K562 (cell line): ENCODE results near the gene TPK1. TPM values are rescaled to one million over a fixed set of nuclear protein-coding genes. Genes with fewer than 3 reads are reported as not detected.

ENCODE experiments used
- ATAC-seq: fragments of 200-7000 bp; cut with Tn5 transposase; 3 replicates; pipeline ENCODE4 v1.9.1; 2020; ENCODE audit warnings: moderate library complexity
- BruUV-seq: library from RNA; stranded (reverse); fragments of 400-500 nt; replicated peaks from 2 replicates; lab custom pipeline; 2021; lab: Mats Ljungman, UMichigan
- CTCF ChIA-PET: fragments of 300-600 bp; formaldehyde crosslinking; extraction: SDS; loops from one replicate; lab custom pipeline; 2021; ENCODE audit warnings: low intra/inter-chr PET ratio; lab: Yijun Ruan, JAX
- POLR2A ChIA-PET: fragments of 300-600, 350-650 bp; sonication (Branson Sonifier 250); formaldehyde crosslinking; extraction: SDS; loops from one replicate; lab custom pipeline; 2021; ENCODE audit warnings: antibody characterized with exemption, inconsistent platforms; lab: Yijun Ruan, JAX
- DNase-seq, 4 experiments: peaks; one replicate each; pipeline versions ENCODE4 v3.0.0 to v3.0.0-alpha.2; 2011 to 2018; ENCODE audit warnings: low spot score in 3 of 4, mixed read lengths in 3 of 4; ENCODE audit errors: extremely low read depth in 1 of 4
- FAIRE-seq: peaks from 2 replicates; lab custom pipeline; 2011; peaks lifted over from hg19 to GRCh38; lab: Jason Lieb, UNC
- H2AFZ ChIP-seq: 2 replicates; pipeline ENCODE4 v1.6.0; 2011; ENCODE audit warnings: low read depth, low read length, control low read depth, inconsistent platforms
- H3K27ac ChIP-seq: fragments of 200-600 bp; 3 replicates; pipeline ENCODE4 v1.8.0; 2011; ENCODE audit warnings: low read depth, mild to moderate bottlenecking, control low read depth, inconsistent platforms, low read length, moderate library complexity, mixed read lengths; ENCODE audit errors: extremely low read depth
- H3K27me3 ChIP-seq, 2 experiments: fragments of 300-600 bp in 1 of 2; 2 replicates in 1 of 2; 3 replicates in 1 of 2; pipeline versions ENCODE4 v1.6.0 to v1.8.0; 2011; ENCODE audit warnings: inconsistent platforms in 2 of 2, low read length in 2 of 2, mild to moderate bottlenecking in 1 of 2, mixed read lengths in 1 of 2, moderate library complexity in 1 of 2; ENCODE audit not compliant: control insufficient read depth in 2 of 2, insufficient read depth in 2 of 2
- H3K36me3 ChIP-seq: fragments of 300-600 bp; 3 replicates; pipeline ENCODE4 v1.8.0; 2011; ENCODE audit warnings: mild to moderate bottlenecking, low read length, inconsistent platforms; ENCODE audit not compliant: control insufficient read depth, insufficient read depth
- H3K4me1 ChIP-seq, 2 experiments: fragments of 200-600 bp in 1 of 2; replicated peaks in 1 of 2; 2 replicates in 1 of 2; 3 replicates in 1 of 2; pipeline versions ENCODE4 v1.5.1 to v1.8.0; 2011; ENCODE audit warnings: inconsistent platforms in 2 of 2, low read length in 2 of 2, mild to moderate bottlenecking in 1 of 2, mixed read lengths in 1 of 2, moderate library complexity in 1 of 2; ENCODE audit not compliant: control insufficient read depth in 2 of 2, insufficient read depth in 2 of 2
- H3K4me2 ChIP-seq: 2 replicates; pipeline ENCODE4 v1.6.1; 2011; ENCODE audit warnings: low read length, control low read depth, inconsistent platforms, mixed read lengths; ENCODE audit not compliant: insufficient read depth
- H3K4me3 ChIP-seq: fragments of 200-600 bp; sonication (generic), shearing (Covaris generic); 2 replicates; pipeline ENCODE4 v1.5.1; 2016; ENCODE audit warnings: control low read depth, inconsistent platforms
- H3K79me2 ChIP-seq: fragments of 200-600 bp; 3 replicates; pipeline ENCODE4 v1.8.0; 2011; ENCODE audit warnings: low read length, inconsistent platforms; ENCODE audit not compliant: control insufficient read depth, insufficient read depth
- H3K9ac ChIP-seq, 2 experiments: 2 replicates each; pipeline versions ENCODE4 v1.6.0 to v1.6.1; 2011; ENCODE audit warnings: low read depth in 2 of 2, low read length in 2 of 2, control low read depth in 1 of 2, inconsistent platforms in 1 of 2, mild to moderate bottlenecking in 1 of 2, mixed read lengths in 1 of 2; ENCODE audit not compliant: insufficient read depth in 1 of 2
- H3K9me1 ChIP-seq: one replicate; pipeline ENCODE4 v1.6.0; 2011; ENCODE audit warnings: inconsistent platforms, mild to moderate bottlenecking, low read length, moderate library complexity; ENCODE audit not compliant: control insufficient read depth, insufficient read depth
- H3K9me3 ChIP-seq: replicated peaks from 2 replicates; pipeline ENCODE4 v1.5.1; 2011; ENCODE audit warnings: low read depth, low read length, inconsistent platforms; ENCODE audit not compliant: control insufficient read depth, insufficient read depth
- H4K20me1 ChIP-seq: replicated peaks from 2 replicates; pipeline ENCODE4 v1.6.1; 2011; ENCODE audit warnings: low read length, inconsistent platforms, mixed read lengths; ENCODE audit not compliant: control insufficient read depth, insufficient read depth
- FOXJ2 ChIP-seq: fragments of 200-800 bp; sonication (Bioruptor generic); IDR thresholded peaks from 2 replicates; pipeline ENCODE4 v1.6.1; 2016; ENCODE audit warnings: missing genetic modification characterization, missing compliant biosample characterization
- GTF3C2 ChIP-seq: IDR thresholded peaks from 3 replicates; pipeline ENCODE4 v1.6.1; 2011; ENCODE audit warnings: borderline replicate concordance, mild to moderate bottlenecking, moderate library complexity; ENCODE audit not compliant: insufficient read length; ENCODE audit errors: extremely low read depth
- HDGF ChIP-seq: fragments of 450-650 bp; IDR thresholded peaks from 2 replicates; pipeline ENCODE4 v1.6.1; 2016
- LEF1 ChIP-seq: fragments of 450-650 bp; IDR thresholded peaks from 2 replicates; pipeline ENCODE4 v1.6.1; 2016; ENCODE audit warnings: mild to moderate bottlenecking
- MCM3 ChIP-seq: fragments of 450-650 bp; IDR thresholded peaks from 2 replicates; pipeline ENCODE4 v1.6.1; 2016
- PRMT5 ChIP-seq: sonication (generic); formaldehyde crosslinking; IDR thresholded peaks from 2 replicates; pipeline ENCODE4 v1.5.0; 2020; ENCODE audit warnings: missing genetic modification reagents
- RFX7 ChIP-seq: fragments of 250-450 bp; sonication (Bioruptor Pico); IDR thresholded peaks from 2 replicates; pipeline ENCODE4 v1.5.1; 2021; ENCODE audit warnings: mild to moderate bottlenecking
- ZBTB1 ChIP-seq: sonication (generic); formaldehyde crosslinking; IDR thresholded peaks from 2 replicates; pipeline ENCODE4 v1.8.1; 2023; ENCODE audit warnings: missing genetic modification reagents, low read depth, mild to moderate bottlenecking, borderline replicate concordance
- ZEB2 ChIP-seq: fragments of 450-650 bp; IDR thresholded peaks from 2 replicates; pipeline ENCODE4 v1.6.1; 2016
- ZFP91 ChIP-seq: sonication (generic); formaldehyde crosslinking; IDR thresholded peaks from 2 replicates; pipeline ENCODE4 v1.8.0; 2022; ENCODE audit warnings: mild to moderate bottlenecking, missing genetic modification reagents
- ZNF24 ChIP-seq: fragments of 450-650 bp; IDR thresholded peaks from 2 replicates; pipeline ENCODE4 v1.6.1; 2016
- ZNF274 ChIP-seq: IDR thresholded peaks from 2 replicates; pipeline ENCODE4 v1.6.1; 2011; ENCODE audit warnings: low read depth, mild to moderate bottlenecking, low read length, moderate library complexity, borderline replicate concordance
- in situ Hi-C: fragments of 300-500 bp; cut with MboI; formaldehyde crosslinking; loops from 4 replicates; pipeline ENCODE4 v1.15.0; 2018; ENCODE audit warnings: inconsistent platforms, mixed read lengths
- intact Hi-C: fragments of 100-400 bp; cut with micrococcal nuclease; formaldehyde crosslinking; loops from 2 replicates; pipeline ENCODE4 v1.14.2; 2022
- polyA plus RNA-seq, 8 experiments: library from polyadenylated mRNA; depleted of rRNA in 4 of 8; stranded (reverse) in 5 of 8; unstranded in 3 of 8; fragments of >200 nt; fragmentation: Nextera tagmentation in 2 of 8; fragmentation: Illumina TruSeq in 1 of 8; extraction: Ambion mirVana in 2 of 8; extraction: Trizol in 1 of 8; gene quantifications; 2 replicates each; pipeline versions ENCODE4 v1.2.1 to v1.2.3, GENCODE V29; 2011 to 2014; ENCODE audit warnings: inconsistent platforms in 1 of 8, missing spikeins in 1 of 8
- total RNA-seq, 7 experiments: library from RNA; depleted of rRNA in 6 of 7; stranded (reverse); fragments of >200 nt in 6 of 7; fragmentation: Illumina TruSeq in 2 of 7; extraction: Trizol in 2 of 7; gene quantifications; 2 replicates each; pipeline versions ENCODE4 v1.2.1 to v1.2.3, GENCODE V29; 2011 to 2021; ENCODE audit warnings: low replicate concordance in 1 of 7
- TF ChIP-seq, protein P1 (sequence below): fragments of 250-450 bp; sonication (Bioruptor Pico); IDR thresholded peaks from 2 replicates; pipeline ENCODE4 v1.4.0; 2020; ENCODE audit warnings: mild to moderate bottlenecking, moderate library complexity
- TF ChIP-seq, protein P2 (sequence below): fragments of 450-650 bp; formaldehyde crosslinking; IDR thresholded peaks from 2 replicates; pipeline ENCODE4 v1.4.0; 2020; ENCODE audit warnings: mild to moderate bottlenecking, moderate library complexity

The TPK1 gene
- total and polyA plus RNA-seq, 9 of the 15 experiments (the other 6 are each of a cell fraction or from before 2014, with no cell fraction given), result 5.1 to 16.2 (median 9.2) TPM

DNA sequence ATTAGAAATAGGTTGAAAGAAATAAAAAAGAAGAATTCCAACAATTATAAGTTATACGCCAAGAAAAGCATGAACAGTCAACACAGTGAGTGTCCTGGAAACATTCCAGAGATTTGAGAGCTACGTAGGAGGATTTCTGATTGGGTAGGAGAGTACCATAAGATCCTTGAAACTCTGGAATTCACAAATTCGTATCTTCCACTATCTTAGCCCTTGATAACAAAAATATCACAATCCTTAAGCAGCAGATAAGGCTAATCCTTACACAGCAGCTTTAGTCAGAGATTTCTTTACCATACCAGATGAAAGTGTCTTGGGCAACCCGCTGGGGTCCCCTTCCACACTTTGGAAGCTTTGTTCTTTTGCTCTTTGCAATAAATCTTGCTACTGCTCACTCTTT is 8.2 kb downstream of the TPK1 start (continued):
- no peak for TF ChIP-seq GTF3C2

GRCh38 chr7:144826208-144826607 is 9.6 kb downstream of the TPK1 start:
- Histone ChIP-seq H3K36me3 (no peaks in the 10 kb centered on the region), H3K9ac (no peak overlapping the region)
- no TSS peak for BruUV-seq
- TF ChIP-seq ZNF24 (no peak), ZFP91 (CRISPR knock-in tag) (no peak), PRMT5 (CRISPR knock-in tag) (no peak), LEF1 (no peak), FOXJ2 (no peak), ZNF274 (no peak), RFX7 (CRISPR knock-in tag) (no peak), MCM3 (no peak), ZEB2 (no peak), ZBTB1 (no peak), HDGF (no peak)
- TF ChIP-seq, protein P1, sequence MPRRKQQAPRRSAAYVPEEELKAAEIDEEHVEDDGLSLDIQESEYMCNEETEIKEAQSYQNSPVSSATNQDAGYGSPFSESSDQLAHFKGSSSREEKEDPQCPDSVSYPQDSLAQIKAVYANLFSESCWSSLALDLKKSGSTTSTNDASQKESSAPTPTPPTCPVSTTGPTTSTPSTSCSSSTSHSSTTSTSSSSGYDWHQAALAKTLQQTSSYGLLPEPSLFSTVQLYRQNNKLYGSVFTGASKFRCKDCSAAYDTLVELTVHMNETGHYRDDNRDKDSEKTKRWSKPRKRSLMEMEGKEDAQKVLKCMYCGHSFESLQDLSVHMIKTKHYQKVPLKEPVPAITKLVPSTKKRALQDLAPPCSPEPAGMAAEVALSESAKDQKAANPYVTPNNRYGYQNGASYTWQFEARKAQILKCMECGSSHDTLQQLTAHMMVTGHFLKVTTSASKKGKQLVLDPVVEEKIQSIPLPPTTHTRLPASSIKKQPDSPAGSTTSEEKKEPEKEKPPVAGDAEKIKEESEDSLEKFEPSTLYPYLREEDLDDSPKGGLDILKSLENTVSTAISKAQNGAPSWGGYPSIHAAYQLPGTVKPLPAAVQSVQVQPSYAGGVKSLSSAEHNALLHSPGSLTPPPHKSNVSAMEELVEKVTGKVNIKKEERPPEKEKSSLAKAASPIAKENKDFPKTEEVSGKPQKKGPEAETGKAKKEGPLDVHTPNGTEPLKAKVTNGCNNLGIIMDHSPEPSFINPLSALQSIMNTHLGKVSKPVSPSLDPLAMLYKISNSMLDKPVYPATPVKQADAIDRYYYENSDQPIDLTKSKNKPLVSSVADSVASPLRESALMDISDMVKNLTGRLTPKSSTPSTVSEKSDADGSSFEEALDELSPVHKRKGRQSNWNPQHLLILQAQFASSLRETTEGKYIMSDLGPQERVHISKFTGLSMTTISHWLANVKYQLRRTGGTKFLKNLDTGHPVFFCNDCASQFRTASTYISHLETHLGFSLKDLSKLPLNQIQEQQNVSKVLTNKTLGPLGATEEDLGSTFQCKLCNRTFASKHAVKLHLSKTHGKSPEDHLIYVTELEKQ (CRISPR knock-in tag), result no peak
- TF ChIP-seq, protein P2, sequence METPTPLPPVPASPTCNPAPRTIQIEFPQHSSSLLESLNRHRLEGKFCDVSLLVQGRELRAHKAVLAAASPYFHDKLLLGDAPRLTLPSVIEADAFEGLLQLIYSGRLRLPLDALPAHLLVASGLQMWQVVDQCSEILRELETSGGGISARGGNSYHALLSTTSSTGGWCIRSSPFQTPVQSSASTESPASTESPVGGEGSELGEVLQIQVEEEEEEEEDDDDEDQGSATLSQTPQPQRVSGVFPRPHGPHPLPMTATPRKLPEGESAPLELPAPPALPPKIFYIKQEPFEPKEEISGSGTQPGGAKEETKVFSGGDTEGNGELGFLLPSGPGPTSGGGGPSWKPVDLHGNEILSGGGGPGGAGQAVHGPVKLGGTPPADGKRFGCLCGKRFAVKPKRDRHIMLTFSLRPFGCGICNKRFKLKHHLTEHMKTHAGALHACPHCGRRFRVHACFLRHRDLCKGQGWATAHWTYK (CRISPR knock-in tag), result no peak

More at GRCh38 chr7:144826208-144826607, 9.6 kb downstream of the TPK1 start:
- Histone ChIP-seq H3K79me2 (no peaks in the 10 kb centered on the region), H3K4me1 (peaks cover 0 to 11% of the 10 kb centered on the region in 2 experiments; a peak in 2 of 5 replicates), H3K9me1 (no peaks in the 10 kb centered on the region), H3K9me3 (no peaks in the 10 kb centered on the region), H3K27me3 (no peaks in the 10 kb centered on the region), H3K27ac (no peak overlapping the region), H4K20me1 (no peaks in the 10 kb centered on the region), H3K4me3 (no peak overlapping the region), H3K4me2 (no peak overlapping the region), H2AFZ (no peak overlapping the region)
- DNase-seq, result no peak
- FAIRE-seq, result no peak
- POLR2A ChIA-PET, result interaction anchor here (2.1 kb wide), 1 partner anchor 9 kb away, joined by 6 read pairs; the partner anchor contains the start of gene TPK1
- in situ Hi-C loops, result no loop called here
- ATAC-seq, result no peak
- CTCF ChIA-PET, result no interaction called here
- intact Hi-C loops, result no loop called here
